ENCODE results near the gene PLEK. TPM values are rescaled to one million over a fixed set of nuclear protein-coding genes. Genes with fewer than 3 reads are reported as not detected.
A peak's percentile ranks its signal among the peaks of the same experiment; 100 is the strongest.

Gene PLEK
- total RNA-seq (2014; rRNA removed; shearing (Covaris generic)), result 0.10 TPM in 1 of 2 replicates, not detected in the other

DNA sequence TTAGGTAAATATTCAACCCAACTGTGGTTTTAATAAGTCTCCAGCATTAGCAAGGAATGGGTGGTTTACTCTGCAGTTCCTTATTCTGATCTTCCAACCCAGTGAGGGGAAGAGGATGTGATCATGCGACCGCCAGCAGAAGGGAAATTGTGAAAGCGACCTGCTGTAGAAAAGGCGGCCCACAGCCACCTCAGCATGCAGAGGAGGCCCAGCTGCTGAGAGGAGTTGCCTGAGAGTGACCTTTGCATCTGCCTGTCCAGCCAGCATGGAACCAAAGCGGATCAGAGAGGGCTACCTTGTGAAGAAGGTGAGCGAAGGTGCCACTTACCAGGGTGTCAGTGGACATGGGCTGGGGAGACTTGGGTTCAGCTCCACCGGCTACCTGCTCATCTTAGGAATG lies at the start of gene PLEK:
Gene PLEK, plus strand, starts transcription at position 196 of the 400 bp plus-strand sequence. Its CDS starts 70 bp downstream, at position 266.
- DNase-seq, result no peak
- no peak within 1 kb of the TSS for H3K27ac ChIP-seq
- H3K4me1 ChIP-seq, result no peaks in the 10 kb centered on the region
- H3K4me3 ChIP-seq, result no peak within 1 kb of the TSS
- H3K27me3 ChIP-seq, result peaks cover 2% of the 10 kb centered on the region; the same call in 1 of the 2 replicates
- H3K9me3 ChIP-seq (replicated peaks), result no peaks in the 10 kb centered on the region
- no peaks in the 10 kb centered on the region for H3K36me3 ChIP-seq

- peaks cover 16% of the 10 kb centered on the region for H3K36me3 ChIP-seq
- H3K9me3 ChIP-seq (replicated peaks), result no peaks in the 10 kb centered on the region
- H3K4me1 ChIP-seq, result peaks cover 5% of the 10 kb centered on the region; the same call in 1 of the 2 replicates
- H3K27ac ChIP-seq, result no peak overlapping the region
- H3K27me3 ChIP-seq, result no peaks in the 10 kb centered on the region
- DNase-seq, result no peak
- no peak overlapping the region for H3K4me3 ChIP-seq
These were observed 49.0 kb upstream of the PLEK start for GRCh38 chr2:68316111-68316510.

- H3K27me3 ChIP-seq, result no peaks in the 10 kb centered on the region
- peaks cover 13% of the 10 kb centered on the region for H3K36me3 ChIP-seq
- peak overlapping the region; percentile 85; the same call in 1 of the 2 replicates for H3K27ac ChIP-seq
- H3K9me3 ChIP-seq (replicated peaks), result no peaks in the 10 kb centered on the region
- no peak for DNase-seq
- peak overlapping the region; percentile 76 for H3K4me3 ChIP-seq
- peaks cover 5% of the 10 kb centered on the region; the same call in 1 of the 2 replicates for H3K4me1 ChIP-seq
These were observed 46.8 kb upstream of the PLEK start for GRCh38 chr2:68317971-68318913.

GRCh38 chr2:68318914-68319397 lies 46.1 kb upstream of the PLEK start:
- DNase-seq, result no peak
- Histone ChIP-seq H3K36me3 (peaks cover 13% of the 10 kb centered on the region), H3K9me3 (replicated peaks) (no peaks in the 10 kb centered on the region), H3K27me3 (no peaks in the 10 kb centered on the region), H3K4me3 (peak overlapping the region; percentile 76), H3K4me1 (peaks cover 5% of the 10 kb centered on the region; the same call in 1 of the 2 replicates), H3K27ac (peak overlapping the region; percentile 85)

GRCh38 chr2:68319398-68320117 lies 45.5 kb upstream of the PLEK start, which contains the start of gene CNRIP1:
Gene CNRIP1, minus strand, starts transcription at chr2:68319949. Its CDS starts 549 bp downstream, at chr2:68319400.
- no peaks in the 10 kb centered on the region for H3K9me3 ChIP-seq (replicated peaks)
- peaks cover 5% of the 10 kb centered on the region; the same call in 1 of the 2 replicates for H3K4me1 ChIP-seq
- H3K27me3 ChIP-seq, result no peaks in the 10 kb centered on the region
- peak within 1 kb of the TSS; percentile 85 for H3K27ac ChIP-seq
- H3K36me3 ChIP-seq, result peaks cover 8% of the 10 kb centered on the region
- DNase-seq, result peak; percentile 86 to 88
- H3K4me3 ChIP-seq, result peak within 1 kb of the TSS; percentile 76

GRCh38 chr2:68320118-68320641 lies 44.9 kb upstream of the PLEK start:
- Histone ChIP-seq H3K9me3 (replicated peaks) (no peaks in the 10 kb centered on the region), H3K36me3 (peaks cover 3% of the 10 kb centered on the region)

DNA sequence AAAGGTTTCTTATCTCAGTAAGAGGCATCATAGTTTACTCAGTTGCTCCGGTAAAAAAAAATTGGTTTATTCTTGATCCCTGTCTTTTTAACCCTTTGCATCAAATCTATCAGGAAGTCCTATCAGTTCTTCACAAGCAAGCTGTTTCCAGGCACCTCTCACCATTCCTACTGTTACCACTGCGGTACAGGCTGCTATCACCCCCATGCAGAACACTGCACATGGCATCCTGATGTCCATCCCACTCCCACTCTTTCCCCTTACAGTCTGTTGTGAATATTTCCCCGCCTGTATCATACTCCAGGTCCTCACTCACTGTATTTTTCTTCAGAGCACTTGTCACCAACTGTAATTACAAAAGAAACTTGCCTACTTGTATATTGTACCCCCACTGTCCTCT lies 40.0 kb upstream of the PLEK start:
- no peaks in the 10 kb centered on the region for H3K36me3 ChIP-seq
- H3K27me3 ChIP-seq, result no peaks in the 10 kb centered on the region
- H3K9me3 ChIP-seq (replicated peaks), result no peaks in the 10 kb centered on the region; the same call in 1 of the 2 replicates
- no peak overlapping the region for H3K27ac ChIP-seq
- DNase-seq, result no peak
- H3K4me1 ChIP-seq, result peaks cover 8% of the 10 kb centered on the region; the same call in 1 of the 2 replicates
- H3K4me3 ChIP-seq, result no peak overlapping the region

More at GRCh38 chr2:68320118-68320641, 44.9 kb upstream of the PLEK start:
- no peaks in the 10 kb centered on the region for H3K27me3 ChIP-seq
- H3K4me3 ChIP-seq, result peak overlapping the region; percentile 76
- H3K27ac ChIP-seq, result peak overlapping the region; percentile 85
- DNase-seq, result peak; percentile 65 to 74
- peaks cover 5% of the 10 kb centered on the region; the same call in 1 of the 2 replicates for H3K4me1 ChIP-seq

DNA sequence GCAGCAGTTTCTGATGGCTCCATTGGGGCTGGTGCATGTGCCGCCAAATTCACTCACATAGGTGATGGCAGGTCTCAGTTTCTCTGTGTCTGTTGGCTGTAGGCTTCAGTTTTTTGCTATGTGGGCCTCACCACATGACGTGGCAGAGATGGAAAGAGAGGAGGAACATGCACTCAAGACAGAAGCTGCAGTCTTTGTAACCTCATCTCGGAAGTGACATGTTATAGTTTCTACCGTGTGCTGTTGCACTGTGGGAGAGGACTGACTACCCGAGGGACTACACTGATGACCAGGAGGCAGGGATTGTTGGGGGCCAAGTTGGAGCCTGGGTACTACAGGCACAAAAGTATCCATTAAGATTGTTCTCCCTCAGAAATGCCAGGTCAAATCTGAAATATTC lies 36.2 kb upstream of the PLEK start:
- H3K36me3 ChIP-seq, result no peaks in the 10 kb centered on the region
- H3K4me1 ChIP-seq, result 0 out of 2 replicates have a peak, but pooled peaks cover 2% of the 10 kb centered on the region
- H3K27me3 ChIP-seq, result 0 out of 2 replicates have a peak, but pooled peaks cover 1% of the 10 kb centered on the region
- DNase-seq, result no peak
- H3K4me3 ChIP-seq, result no peak overlapping the region
- no peaks in the 10 kb centered on the region; the same call in 1 of the 2 replicates for H3K9me3 ChIP-seq (replicated peaks)
- H3K27ac ChIP-seq, result no peak overlapping the region

- Histone ChIP-seq H3K4me1 (0 out of 2 replicates have a peak, but pooled peaks cover 2% of the 10 kb centered on the region), H3K27me3 (0 out of 2 replicates have a peak, but pooled peaks cover 3% of the 10 kb centered on the region), H3K9me3 (replicated peaks) (no peaks in the 10 kb centered on the region; the same call in 1 of the 2 replicates), H3K36me3 (no peaks in the 10 kb centered on the region), H3K4me3 (no peak overlapping the region), H3K27ac (no peak overlapping the region)
- no peak for DNase-seq
These were observed 34.4 kb upstream of the PLEK start for GRCh38 chr2:68330691-68331090.

GRCh38 chr2:68333009-68333408 lies 32.1 kb upstream of the PLEK start:
- Histone ChIP-seq H3K4me3 (no peak overlapping the region), H3K36me3 (no peaks in the 10 kb centered on the region), H3K4me1 (0 out of 2 replicates have a peak, but pooled peaks cover 2% of the 10 kb centered on the region), H3K27me3 (0 out of 2 replicates have a peak, but pooled peaks cover 3% of the 10 kb centered on the region), H3K27ac (no peak overlapping the region), H3K9me3 (replicated peaks) (peaks cover 3% of the 10 kb centered on the region; the same call in 1 of the 2 replicates)
- DNase-seq, result no peak

DNA sequence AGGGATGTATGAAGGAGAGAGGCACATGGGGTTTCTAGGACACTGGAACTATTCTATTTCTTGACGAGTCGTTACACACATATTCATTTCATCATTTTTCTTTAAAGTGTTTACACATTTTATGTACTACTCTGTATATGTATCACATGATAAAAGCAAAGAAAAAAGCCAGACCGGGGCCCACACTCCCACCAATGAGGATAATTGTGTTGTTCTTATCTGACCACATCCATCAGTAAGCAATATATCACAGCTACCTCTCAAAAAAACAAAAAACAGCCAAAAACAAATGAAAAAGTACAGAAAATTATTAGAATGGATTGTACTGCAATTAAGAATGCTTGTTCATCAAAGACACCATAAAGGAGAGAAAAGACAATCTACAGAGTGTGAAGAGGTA lies 31.2 kb upstream of the PLEK start:
- Histone ChIP-seq H3K27ac (no peak overlapping the region), H3K27me3 (0 out of 2 replicates have a peak, but pooled peaks cover 3% of the 10 kb centered on the region), H3K4me1 (no peaks in the 10 kb centered on the region), H3K4me3 (no peak overlapping the region), H3K36me3 (no peaks in the 10 kb centered on the region), H3K9me3 (replicated peaks) (peaks cover 3% of the 10 kb centered on the region; the same call in 1 of the 2 replicates)
- no peak for DNase-seq

DNA sequence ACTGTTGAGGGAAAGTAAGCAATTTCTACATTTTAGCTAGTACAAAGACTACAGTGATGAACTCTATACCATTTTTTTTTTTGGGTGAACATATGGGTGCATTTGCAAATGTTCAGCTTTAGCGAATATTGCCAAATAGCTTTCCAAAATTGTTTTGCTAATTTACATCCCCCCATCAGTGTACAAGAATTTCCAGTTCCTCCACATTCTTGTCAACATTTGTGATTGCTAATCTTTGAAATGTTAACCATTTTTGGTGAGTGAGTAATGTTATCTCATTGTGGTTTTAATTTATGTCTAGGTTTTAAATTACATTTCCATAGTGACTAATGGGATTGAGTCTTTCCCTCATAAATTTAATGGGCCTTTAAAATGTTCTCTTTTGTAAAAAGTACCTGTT lies 28.9 kb upstream of the PLEK start:
- Histone ChIP-seq H3K27me3 (0 out of 2 replicates have a peak, but pooled peaks cover 3% of the 10 kb centered on the region), H3K4me3 (no peak overlapping the region), H3K36me3 (no peaks in the 10 kb centered on the region), H3K9me3 (replicated peaks) (peaks cover 3% of the 10 kb centered on the region; the same call in 1 of the 2 replicates), H3K27ac (no peak overlapping the region), H3K4me1 (no peaks in the 10 kb centered on the region)
- DNase-seq, result no peak

GRCh38 chr2:68340226-68341061 lies 24.6 kb upstream of the PLEK start:
- H3K36me3 ChIP-seq, result no peaks in the 10 kb centered on the region
- H3K9me3 ChIP-seq (replicated peaks), result peaks cover 3% of the 10 kb centered on the region; the same call in 1 of the 2 replicates
- H3K27me3 ChIP-seq, result no peaks in the 10 kb centered on the region
- H3K4me1 ChIP-seq, result peaks cover 11% of the 10 kb centered on the region
- DNase-seq, result no peak
- no peak overlapping the region for H3K4me3 ChIP-seq
- no peak overlapping the region for H3K27ac ChIP-seq
